Medulla oblongata (tissue), 1 donor: ENCODE results near the gene CUX1.
"Not testable (repeated sequence)": the region's sequence is repeated elsewhere in the genome, so short reads cannot be mapped to it uniquely, and the experiment has no call there.

ENCODE experiments used
- DNase-seq: peaks from one replicate; pipeline ENCODE4 v3.0.0-alpha.2; 2015; ENCODE audit errors: extremely low spot score

CUX1 gene

DNA sequence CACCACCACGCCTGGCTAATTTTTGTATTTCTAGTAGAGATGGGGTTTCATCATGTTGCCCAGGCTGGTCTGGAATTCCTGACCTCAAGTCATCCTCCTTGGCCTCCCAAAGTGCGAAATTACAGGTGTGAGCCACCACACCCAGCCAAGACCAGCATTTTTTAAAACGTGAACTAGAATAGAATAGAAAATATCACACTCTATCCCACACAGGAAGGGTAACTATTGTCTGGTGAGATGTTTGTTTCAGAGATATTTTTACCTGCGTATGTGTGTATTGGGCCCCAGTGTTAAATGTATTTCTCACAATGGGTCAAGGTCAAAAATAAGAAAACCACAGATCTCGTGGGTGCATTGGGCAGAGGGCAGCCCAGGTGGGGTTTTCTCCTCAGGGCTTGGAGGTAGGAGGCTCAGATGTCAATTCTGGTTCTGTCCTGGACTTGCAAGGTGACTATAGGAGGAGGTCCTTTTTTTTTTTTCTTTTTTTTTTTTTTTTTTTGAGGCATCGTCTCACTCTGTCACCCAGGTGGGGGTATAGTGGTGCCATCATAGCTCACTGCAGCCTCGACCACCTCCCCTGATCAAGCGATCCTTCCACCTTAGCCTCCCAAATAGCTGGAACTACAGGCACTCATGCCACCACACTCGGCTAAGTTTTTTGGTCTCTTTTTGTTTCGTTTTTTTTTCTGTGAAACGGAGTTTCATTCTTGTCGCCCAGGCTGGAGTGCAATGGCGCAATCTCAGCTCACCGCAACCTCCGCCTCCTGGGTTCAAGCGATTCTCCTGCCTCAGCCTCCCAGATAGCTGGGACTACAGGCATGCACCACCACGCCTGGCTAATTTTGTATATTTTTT, 488.2 kb downstream of the CUX1 start:
- DNase-seq = no peak

- peak; percentile 77 for DNase-seq
Observed at GRCh38 chr7:102306916-102307677, 489.7 kb downstream of the CUX1 start.

DNA sequence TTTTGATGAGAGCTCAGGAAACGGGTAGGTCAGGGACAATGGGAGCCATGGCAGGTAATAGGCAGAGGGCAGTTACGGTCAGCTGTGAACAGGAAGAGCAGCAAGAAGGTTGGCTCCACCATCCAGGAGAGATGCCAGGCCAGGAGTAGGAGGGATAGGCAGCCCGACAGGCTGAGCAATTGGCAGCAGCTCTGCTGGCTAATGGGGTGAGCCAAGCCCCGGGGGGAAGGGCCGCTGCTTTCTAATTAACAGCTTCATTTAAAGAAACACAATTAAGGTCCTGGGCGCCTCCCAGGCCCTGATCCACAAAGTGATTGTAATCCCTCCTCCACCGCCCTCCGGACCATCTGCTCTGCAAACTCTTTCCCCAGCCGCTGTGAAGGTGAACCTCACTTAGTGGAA, 493.0 kb downstream of the CUX1 start:
- DNase-seq = peak; percentile 36

DNA sequence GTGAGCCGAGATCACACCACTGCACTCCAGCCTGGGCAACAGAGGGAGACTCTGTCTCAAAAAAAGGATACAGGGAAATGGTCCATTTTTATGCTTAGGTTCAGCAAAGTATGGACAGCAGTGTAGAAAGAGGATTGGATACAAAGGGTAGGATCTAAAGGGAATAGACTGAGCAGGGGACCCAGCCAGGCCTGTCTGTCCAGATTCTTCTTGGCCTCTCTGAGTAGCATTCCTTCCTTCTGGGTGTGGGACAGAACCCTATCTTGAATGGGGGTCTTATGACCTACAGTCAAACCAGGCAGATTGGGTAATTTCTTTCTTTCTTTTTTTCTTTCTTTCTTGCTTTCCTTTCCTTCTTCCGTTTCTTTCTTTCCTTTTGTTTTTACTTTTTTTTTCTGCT, 494.9 kb downstream of the CUX1 start:
- no peak for DNase-seq

GRCh38 chr7:102313997-102314780, 496.8 kb downstream of the CUX1 start:
- DNase-seq = no peak

DNA sequence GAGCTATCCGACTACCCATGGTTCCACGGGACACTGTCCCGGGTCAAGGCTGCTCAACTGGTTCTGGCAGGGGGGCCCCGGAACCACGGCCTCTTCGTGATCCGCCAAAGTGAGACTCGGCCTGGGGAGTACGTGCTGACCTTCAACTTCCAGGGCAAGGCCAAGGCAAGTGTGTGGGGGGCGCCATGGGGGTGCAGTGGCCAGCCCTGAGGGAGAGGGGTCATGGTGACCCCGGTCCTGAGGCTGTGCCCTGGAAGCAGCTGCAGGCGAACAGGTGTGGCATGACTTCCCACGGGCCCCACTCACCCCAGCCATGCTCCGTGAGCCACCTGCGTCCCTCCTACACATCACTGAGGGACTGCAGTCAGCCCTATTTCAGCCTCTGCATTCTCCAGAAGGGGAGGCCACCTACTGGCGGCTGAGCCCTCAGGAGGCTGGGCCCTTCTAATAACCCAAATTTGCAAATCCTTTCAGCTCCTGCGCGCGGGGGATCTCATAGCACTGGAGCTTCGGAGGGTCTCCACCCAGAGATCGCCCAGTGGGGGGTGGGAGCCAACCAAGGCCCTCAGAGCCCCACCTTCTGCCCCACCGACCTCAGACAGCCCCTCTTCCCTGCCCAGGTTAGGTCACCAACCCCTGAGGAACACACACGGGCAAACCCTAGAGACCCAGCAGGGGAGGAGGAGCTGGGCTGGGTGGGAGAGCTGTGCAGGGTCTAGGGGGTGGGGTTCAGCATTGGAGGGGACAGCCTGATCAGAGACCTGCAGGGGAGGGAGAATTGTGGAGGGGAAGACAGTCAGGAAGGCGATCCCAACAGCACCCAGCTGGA, 500.0 kb downstream of the CUX1 start:
- no peak for DNase-seq

- DNase-seq = no peak
Observed at GRCh38 chr7:102318482-102318971, 501.1 kb downstream of the CUX1 start.

DNA sequence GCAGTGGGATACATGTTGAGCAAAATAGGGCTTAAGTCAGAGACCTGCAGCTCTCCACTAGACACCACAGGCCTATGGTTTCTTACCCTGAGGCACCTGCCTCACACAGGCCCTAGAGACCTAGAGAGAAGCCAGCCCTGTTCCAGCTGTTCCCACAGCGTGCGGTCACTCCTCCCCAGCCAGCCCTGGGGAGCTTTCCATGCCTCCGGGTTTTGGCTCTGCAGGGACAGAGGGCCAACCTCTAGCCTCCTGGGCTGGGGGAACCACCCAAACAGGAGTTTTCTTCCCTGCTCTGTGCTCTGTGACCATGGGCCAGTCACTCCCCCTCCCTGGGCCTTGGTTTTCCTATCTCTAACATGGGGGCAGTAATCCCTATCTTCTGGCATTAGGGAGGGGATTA, 502.2 kb downstream of the CUX1 start:
- DNase-seq = no peak

DNA sequence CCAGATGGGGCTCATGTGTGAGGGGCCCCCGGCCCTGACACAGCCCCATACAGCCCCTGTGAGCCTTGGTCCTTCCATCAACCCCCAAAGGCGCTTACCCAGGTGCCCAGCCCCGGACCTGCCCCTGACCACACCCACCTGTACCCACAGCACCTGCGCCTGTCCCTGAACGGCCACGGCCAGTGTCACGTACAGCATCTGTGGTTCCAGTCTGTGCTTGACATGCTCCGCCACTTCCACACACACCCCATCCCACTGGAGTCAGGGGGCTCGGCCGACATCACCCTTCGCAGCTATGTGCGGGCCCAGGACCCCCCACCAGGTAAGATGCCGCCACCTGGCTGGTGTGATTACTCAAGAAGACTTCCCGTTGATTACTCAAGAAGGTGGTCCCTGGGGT, 502.8 kb downstream of the CUX1 start:
- DNase-seq = no peak

DNA sequence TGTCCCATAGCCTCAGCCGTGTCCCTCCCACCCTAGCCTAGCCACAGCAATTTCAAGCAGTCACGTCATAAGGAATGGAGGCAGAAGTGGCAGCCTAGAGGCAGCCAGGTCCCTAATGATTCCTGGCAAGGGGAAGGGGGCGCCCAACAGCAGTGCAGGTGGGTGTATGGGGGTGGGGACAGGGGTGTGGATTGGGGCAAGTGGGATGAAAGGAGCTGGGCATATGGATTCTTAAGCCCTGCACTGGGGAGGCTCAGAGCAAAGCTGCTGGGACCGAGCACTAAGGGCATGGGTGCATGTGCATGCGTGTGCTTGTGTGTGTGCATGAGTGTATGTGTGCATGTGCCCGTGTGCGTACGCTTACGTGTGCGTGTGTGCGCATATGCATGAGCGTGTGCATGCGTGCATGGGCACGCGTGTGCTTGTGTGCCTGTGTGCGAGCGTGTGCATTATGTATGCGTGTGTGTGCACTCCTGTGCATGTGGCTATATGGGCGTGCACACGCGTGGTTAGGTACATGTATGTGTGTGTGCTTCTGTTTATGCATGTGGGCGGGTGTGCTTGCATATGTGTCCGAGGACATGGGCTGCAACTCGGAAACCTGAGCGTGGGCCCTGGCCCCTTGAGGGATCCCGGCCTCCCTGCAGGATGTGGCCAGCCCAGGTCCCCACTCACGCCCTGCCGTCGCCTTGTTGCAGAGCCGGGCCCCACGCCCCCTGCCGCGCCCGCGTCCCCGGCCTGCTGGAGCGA, 503.4 kb downstream of the CUX1 start:
- no peak for DNase-seq

DNA sequence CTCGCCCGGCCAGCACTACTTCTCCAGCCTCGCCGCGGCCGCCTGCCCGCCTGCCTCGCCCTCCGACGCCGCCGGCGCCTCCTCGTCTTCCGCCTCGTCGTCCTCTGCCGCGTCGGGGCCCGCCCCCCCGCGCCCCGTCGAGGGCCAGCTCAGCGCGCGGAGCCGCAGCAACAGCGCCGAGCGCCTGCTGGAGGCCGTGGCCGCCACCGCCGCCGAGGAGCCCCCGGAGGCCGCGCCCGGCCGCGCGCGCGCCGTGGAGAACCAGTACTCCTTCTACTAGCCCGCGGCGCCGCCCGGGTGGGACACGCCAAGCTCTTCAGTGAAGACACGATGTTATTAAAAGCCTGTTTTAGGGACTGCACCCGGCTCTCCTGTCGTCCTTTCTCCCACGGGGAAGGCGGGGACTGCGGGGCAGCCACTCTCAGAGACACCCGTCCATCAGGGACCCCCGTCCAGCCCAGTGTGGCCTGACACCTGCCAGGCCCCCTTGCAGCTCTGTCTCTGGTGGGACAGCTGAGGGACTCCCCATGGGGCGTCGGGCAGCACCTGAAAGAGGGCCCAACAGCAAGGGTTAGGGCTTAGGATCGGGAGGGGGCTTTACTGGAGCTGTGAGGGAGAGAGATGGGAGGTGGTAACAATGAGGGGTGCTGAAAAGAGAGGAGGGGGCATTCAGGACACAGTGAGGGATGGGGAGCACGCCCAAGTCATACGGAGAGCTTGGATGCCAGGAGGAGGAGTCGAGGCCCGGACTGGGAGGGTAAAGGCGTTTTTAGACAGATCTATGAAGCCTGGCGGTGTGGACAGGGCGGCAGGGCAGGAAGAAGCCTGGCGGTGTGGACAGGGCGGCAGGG, 504.1 kb downstream of the CUX1 start:
- DNase-seq = no peak

- no peak for DNase-seq
Observed at GRCh38 chr7:102322202-102322715, 504.8 kb downstream of the CUX1 start.

DNA sequence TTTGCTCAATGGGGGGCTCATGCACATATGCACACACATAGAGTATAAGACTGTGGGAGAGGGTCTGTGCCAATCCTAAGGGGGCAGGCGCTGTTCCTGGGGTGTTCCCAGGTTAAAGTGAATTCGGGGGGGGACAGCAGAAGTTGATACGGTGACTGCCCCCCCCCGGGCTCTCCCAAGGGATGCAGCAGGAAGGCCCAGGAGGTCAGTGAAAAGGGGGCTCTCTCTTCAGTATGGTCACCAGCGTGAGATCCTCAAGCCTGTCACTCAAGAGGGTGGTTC, 506.4 kb downstream of the CUX1 start:
- DNase-seq = no peak

- DNase-seq = not testable (repeated sequence)
Observed at GRCh38 chr7:102325106-102325505, 507.7 kb downstream of the CUX1 start.

DNA sequence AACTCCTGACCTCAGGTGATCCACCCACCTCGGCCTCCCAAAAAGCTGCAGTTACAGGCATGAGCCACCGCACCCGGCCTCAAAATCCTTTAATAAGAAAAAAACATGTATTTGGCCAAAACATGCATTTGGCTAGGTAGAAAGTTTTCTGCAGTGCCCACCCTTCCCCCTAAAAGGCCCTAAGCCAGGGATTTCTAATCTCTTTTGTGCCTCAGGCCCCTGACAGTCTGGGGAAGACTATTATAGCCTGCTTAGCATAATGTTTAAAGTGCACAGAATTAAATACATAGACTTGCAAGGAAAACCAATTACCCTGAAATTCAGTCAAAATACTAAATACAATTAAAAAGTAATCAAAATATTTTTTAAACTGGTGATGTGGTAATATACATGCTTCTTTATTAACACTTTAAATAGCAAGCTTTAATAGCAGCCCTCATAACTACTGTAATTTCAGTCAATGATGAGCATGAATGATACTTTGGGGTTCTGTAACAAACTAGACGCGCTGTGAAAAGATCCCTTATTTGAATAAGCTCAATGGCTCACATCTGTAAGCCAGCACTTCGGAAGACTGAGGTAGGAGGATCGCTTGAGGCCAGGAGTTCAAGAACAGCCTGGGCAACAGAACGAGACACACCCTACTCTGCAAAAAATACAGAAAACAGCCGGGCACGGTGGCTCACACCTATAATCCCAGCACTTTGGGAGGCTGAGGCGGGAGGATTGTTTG, 508.9 kb downstream of the CUX1 start:
- no peak for DNase-seq

- DNase-seq = not testable (repeated sequence)
Observed at GRCh38 chr7:102327183-102327582, 509.8 kb downstream of the CUX1 start.

GRCh38 chr7:102328863-102329262, 511.4 kb downstream of the CUX1 start:
- DNase-seq = not testable (repeated sequence)

DNA sequence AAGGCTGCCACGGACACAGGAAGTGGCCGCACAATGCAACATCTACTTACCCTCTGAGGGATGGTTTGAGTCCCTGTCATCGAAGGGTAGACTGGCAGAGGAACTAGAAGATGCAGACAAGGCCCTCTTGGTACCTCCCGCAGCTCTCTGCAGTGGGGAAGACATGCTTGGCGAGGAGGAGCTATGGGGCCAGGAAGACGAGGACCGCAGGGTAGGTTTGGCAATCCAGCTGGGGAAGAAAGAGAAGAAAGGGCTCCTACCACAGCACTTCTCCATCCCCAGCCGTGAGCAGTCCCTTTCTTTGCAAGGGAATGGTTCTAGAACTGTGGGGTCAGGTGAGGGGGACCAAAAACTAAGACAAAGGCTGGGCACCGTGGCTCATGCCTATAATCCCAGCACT, 511.9 kb downstream of the CUX1 start:
- not testable (repeated sequence) for DNase-seq
